HL-60 (cell line): Measurements from ENCODE around the gene FRS3.

Experiments
- GABPA ChIP-seq: IDR thresholded peaks from 2 replicates; pipeline ENCODE4 v1.6.1; 2012; ENCODE audit warnings: low read depth
- POLR2AphosphoS5 ChIP-seq: IDR thresholded peaks from 2 replicates; pipeline ENCODE4 v1.6.1; 2012; ENCODE audit warnings: low read depth
- SPI1 ChIP-seq: IDR thresholded peaks from 2 replicates; pipeline ENCODE4 v1.6.1; 2012; ENCODE audit warnings: low read depth, mild to moderate bottlenecking, borderline replicate concordance
- TF ChIP-seq, protein P1 (sequence below): IDR thresholded peaks from one replicate; pipeline ENCODE4 v1.5.1; 2011; ENCODE audit warnings: low read length, control low read depth, inconsistent platforms; ENCODE audit not compliant: insufficient read depth
- TF ChIP-seq, protein P2 (sequence below): IDR thresholded peaks from 2 replicates; pipeline ENCODE4 v1.6.1; 2012; ENCODE audit warnings: low read depth; ENCODE audit not compliant: insufficient replicate concordance

DNA sequence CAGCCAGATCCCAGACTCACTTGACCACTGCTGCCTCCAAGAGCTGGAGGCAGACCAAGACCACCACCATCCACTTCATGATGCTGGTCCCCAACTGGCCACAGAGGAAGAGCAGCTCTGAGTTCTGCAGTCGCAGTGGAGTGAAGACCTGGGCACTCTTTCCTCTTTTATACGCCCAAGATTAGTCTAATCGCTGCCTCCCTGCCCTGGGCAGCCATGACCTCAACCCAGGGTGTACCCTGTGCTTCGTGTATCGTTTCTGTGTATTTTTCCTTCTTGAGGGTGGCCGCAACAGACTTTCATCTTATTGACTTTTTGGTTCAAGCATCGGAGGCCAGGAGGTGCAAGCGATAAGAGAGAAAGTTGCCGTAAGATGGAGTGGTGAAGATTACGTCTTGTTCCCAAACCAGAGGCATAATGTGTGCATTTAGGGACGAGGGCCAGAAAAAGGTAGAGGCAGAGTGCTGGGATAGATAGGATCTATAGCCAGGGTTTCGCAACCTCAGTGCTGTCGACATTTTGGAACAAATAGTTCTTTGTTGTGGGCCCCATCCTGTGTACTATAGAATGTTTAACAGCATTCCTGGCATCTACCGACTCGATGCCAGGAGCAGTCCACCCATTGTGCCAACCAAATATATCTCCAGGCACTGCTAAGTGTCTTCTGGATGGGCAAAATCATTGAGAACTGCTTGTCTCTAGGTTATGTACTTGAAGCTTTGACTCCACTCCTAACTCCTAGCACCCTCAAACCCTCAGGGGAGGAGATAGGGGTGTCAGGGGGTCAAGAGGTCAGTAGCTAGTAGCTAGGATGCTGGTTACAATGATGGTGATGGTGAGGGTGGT lies 32.2 kb downstream of the FRS3 start, which contains the start of gene PGC:
- TF ChIP-seq, protein P1, sequence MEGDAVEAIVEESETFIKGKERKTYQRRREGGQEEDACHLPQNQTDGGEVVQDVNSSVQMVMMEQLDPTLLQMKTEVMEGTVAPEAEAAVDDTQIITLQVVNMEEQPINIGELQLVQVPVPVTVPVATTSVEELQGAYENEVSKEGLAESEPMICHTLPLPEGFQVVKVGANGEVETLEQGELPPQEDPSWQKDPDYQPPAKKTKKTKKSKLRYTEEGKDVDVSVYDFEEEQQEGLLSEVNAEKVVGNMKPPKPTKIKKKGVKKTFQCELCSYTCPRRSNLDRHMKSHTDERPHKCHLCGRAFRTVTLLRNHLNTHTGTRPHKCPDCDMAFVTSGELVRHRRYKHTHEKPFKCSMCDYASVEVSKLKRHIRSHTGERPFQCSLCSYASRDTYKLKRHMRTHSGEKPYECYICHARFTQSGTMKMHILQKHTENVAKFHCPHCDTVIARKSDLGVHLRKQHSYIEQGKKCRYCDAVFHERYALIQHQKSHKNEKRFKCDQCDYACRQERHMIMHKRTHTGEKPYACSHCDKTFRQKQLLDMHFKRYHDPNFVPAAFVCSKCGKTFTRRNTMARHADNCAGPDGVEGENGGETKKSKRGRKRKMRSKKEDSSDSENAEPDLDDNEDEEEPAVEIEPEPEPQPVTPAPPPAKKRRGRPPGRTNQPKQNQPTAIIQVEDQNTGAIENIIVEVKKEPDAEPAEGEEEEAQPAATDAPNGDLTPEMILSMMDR, result no peak
- TF ChIP-seq POLR2AphosphoS5, result no peak
- TF ChIP-seq, protein P2, sequence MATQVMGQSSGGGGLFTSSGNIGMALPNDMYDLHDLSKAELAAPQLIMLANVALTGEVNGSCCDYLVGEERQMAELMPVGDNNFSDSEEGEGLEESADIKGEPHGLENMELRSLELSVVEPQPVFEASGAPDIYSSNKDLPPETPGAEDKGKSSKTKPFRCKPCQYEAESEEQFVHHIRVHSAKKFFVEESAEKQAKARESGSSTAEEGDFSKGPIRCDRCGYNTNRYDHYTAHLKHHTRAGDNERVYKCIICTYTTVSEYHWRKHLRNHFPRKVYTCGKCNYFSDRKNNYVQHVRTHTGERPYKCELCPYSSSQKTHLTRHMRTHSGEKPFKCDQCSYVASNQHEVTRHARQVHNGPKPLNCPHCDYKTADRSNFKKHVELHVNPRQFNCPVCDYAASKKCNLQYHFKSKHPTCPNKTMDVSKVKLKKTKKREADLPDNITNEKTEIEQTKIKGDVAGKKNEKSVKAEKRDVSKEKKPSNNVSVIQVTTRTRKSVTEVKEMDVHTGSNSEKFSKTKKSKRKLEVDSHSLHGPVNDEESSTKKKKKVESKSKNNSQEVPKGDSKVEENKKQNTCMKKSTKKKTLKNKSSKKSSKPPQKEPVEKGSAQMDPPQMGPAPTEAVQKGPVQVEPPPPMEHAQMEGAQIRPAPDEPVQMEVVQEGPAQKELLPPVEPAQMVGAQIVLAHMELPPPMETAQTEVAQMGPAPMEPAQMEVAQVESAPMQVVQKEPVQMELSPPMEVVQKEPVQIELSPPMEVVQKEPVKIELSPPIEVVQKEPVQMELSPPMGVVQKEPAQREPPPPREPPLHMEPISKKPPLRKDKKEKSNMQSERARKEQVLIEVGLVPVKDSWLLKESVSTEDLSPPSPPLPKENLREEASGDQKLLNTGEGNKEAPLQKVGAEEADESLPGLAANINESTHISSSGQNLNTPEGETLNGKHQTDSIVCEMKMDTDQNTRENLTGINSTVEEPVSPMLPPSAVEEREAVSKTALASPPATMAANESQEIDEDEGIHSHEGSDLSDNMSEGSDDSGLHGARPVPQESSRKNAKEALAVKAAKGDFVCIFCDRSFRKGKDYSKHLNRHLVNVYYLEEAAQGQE, result no peak
- TF ChIP-seq GABPA, result no peak
- TF ChIP-seq SPI1, result no peak
